Spleen (tissue), 11 donors: ENCODE measurements around the gene REX1BD. TPM values are rescaled to one million over a fixed set of nuclear protein-coding genes. Genes with fewer than 3 reads are reported as not detected.
A peak's percentile ranks its signal among the peaks of the same experiment; 100 is the strongest.

Experiments used
- DNase-seq: peaks from one replicate; pipeline ENCODE4 v3.0.0-alpha.2; 2020
- H3K27ac ChIP-seq, 8 donors: fragments of 200-600 bp; sonication (generic) in 7 of 8; 1 replicate in 4 of 8; 2 replicates in 4 of 8; pipeline versions ENCODE4 v1.5.0 to v1.8.0; 2016 to 2021; ENCODE audit warnings: inconsistent platforms in 4 of 8, mild to moderate bottlenecking in 4 of 8, moderate library complexity in 1 of 8
- H3K27me3 ChIP-seq, 7 donors: fragments of 200-600 bp; sonication (generic) in 6 of 7; replicated peaks in 1 of 7; 1 replicate in 4 of 7; 2 replicates in 3 of 7; pipeline versions ENCODE4 v1.5.0 to v1.8.0; 2016 to 2021; ENCODE audit warnings: inconsistent platforms in 3 of 7, mild to moderate bottlenecking in 1 of 7
- H3K36me3 ChIP-seq, 6 donors: fragments of 200-600 bp; sonication (generic) in 5 of 6; 1 replicate in 4 of 6; 2 replicates in 2 of 6; pipeline versions ENCODE4 v1.5.0 to v1.8.0; 2016 to 2021; ENCODE audit warnings: inconsistent platforms in 2 of 6
- H3K4me1 ChIP-seq, 6 donors: fragments of 200-600 bp; sonication (generic) in 5 of 6; 1 replicate in 3 of 6; 2 replicates in 3 of 6; pipeline versions ENCODE4 v1.5.0 to v1.8.0; 2016 to 2021; ENCODE audit warnings: inconsistent platforms in 3 of 6
- H3K4me3 ChIP-seq, 8 donors: fragments of 200-600 bp; sonication (generic) in 7 of 8; 1 replicate in 4 of 8; 2 replicates in 4 of 8; pipeline versions ENCODE4 v1.5.0 to v1.8.0; 2016 to 2021; ENCODE audit warnings: inconsistent platforms in 4 of 8, mild to moderate bottlenecking in 4 of 8, moderate library complexity in 2 of 8
- H3K9me3 ChIP-seq, 8 donors: fragments of 200-600 bp; sonication (generic) in 7 of 8; 1 replicate in 4 of 8; 2 replicates in 4 of 8; pipeline versions ENCODE4 v1.5.0 to v1.8.0; 2016 to 2021; ENCODE audit warnings: inconsistent platforms in 4 of 8
- POLR2A ChIP-seq, 3 donors: fragments of 450-650 bp; IDR thresholded peaks; one replicate each; pipeline ENCODE4 v1.5.1; 2017; ENCODE audit warnings: antibody characterized with exemption in 3 of 3, mild to moderate bottlenecking in 1 of 3
- POLR2AphosphoS5 ChIP-seq, 3 donors: sonication (generic); formaldehyde crosslinking; IDR thresholded peaks; one replicate each; pipeline ENCODE4 v1.5.1; 2017; ENCODE audit warnings: antibody characterized with exemption in 3 of 3
- WGBS, 5 donors: extraction: QIAGEN DNeasy Blood & Tissue Kit in 3 of 5; methylation state at CpG; one replicate each; pipeline versions ENCODE4 v1.1.5 to v1.1.7; 2013 to 2018; 5-methylcytosine and 5-hydroxymethylcytosine counted together
- intact Hi-C: fragments of 100-400 bp; cut with DNase I; formaldehyde crosslinking; loops from one replicate; pipeline ENCODE4 v1.15.0; 2023; ENCODE audit warnings: low total_unique reads
- polyA plus RNA-seq, 3 donors: library from polyadenylated mRNA; stranded (reverse); fragments of 200-250 nt; gene quantifications; one replicate each; pipeline ENCODE4 v1.2.1, GENCODE V29; 2013
- total RNA-seq, 7 donors: library from RNA; depleted of rRNA in 3 of 7; stranded (reverse); fragments of >200 nt in 3 of 7; fragmentation: NEBNext Ultra II Directional in 4 of 7; extraction: Animal tissue kit (Norgen Biotek cat#: 25700) in 4 of 7; gene quantifications; one replicate each; pipeline versions ENCODE4 v1.1.0 to v1.2.1, GENCODE V29; 2016 to 2021
- TF ChIP-seq, protein P1 (sequence below), 11 experiments: fragments of 200-600 bp in 7 of 11; fragments of 450-650 bp in 4 of 11; sonication (generic) in 4 of 11; IDR thresholded peaks in 8 of 11; conservative IDR thresholded peaks in 3 of 11; 1 replicate in 7 of 11; 2 replicates in 4 of 11; pipeline versions ENCODE4 v1.4.0 to v1.8.0; 2016 to 2021; ENCODE audit warnings: antibody characterized with exemption in 11 of 11, inconsistent platforms in 4 of 11, mild to moderate bottlenecking in 1 of 11
- donor health status: healthy with polysubstance abuse.
- donor health status: DM: no; HTN: no; CAD: no; lungs with moderate emphysema.
- donor health status: DM: no; HTN: no; CAD: no.
- donor health status: Bipolar disorder and iron deficiency.
- donor health status: healthy.
- donor health status: DM: no; HTN: no; CAD: no.
- donor health status: DM: yes; HTN: yes; CAD: no.

REX1BD gene
- total and polyA plus RNA-seq, 10 donors, result 65.4 to 182 (median 86.3) TPM

DNA sequence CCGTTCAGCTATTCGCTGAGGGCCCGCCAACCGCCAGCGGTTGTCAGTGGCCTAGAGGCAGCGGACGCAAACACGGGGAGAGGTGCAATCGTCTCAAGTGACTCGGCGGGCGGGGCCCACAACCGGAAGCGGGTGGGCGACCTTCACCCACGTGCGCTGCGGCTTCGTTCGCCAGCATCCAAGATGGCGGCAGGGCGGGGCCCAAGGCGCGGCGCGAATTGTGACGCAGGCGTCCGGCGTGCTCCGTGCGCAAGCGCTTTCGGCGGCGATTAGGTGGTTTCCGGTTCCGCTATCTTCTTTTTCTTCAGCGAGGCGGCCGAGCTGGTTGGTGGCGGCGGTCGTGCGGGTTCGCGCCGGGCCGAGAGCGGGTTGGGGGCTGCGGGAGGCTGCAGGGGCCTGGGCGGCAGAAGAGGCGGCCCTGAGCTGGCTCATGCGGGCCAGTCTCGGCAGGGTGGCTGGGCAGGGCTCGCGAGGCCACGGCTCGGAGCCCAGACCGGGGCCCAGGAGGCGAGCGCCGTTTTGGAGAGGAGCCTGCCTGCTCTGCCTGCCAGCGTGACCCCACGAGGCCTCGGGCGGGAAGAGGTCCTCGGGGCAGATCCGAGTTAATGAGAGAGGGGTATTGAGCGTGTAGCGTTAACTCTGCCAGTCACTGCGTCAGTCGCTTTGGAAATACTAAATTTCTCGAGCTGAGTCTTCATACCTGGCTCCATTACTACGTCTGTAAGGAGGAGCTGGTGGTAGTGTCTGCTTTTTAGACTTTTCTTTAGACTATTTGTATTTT, 16.8 kb upstream of the REX1BD start, which contains the start of gene UBA52:
TSS of gene UBA52 (plus strand) at position 294 of the 781 bp plus-strand sequence. CDS start 1,444 bp downstream, outside the sequence.
- intact Hi-C loops, result loop anchor here (10.0 kb wide), 1 partner anchor 107 kb away; no protein-coding TSS in a partner anchor

DNA sequence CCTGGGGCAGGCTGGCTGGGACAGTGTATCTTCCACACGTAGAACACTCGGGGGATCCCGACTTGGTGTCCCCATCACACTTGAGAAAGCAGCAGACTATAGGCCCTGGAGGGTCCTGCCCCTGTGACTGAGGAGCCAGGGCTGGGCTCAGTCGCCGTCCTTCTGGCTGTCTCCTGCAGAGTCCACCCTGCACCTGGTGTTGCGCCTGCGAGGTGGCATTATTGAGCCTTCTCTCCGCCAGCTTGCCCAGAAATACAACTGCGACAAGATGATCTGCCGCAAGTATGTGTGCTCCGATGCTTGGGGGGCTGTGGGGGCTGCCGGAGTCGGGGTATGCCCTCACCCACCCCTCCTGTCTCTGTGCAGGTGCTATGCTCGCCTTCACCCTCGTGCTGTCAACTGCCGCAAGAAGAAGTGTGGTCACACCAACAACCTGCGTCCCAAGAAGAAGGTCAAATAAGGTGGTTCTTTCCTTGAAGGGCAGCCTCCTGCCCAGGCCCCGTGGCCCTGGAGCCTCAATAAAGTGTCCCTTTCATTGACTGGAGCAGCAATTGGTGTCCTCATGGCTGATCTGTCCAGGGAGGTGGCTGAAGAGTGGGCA, 13.8 kb upstream of the REX1BD start:
- intact Hi-C loops, result loop anchor here (10.0 kb wide), 1 partner anchor 110 kb away; no protein-coding TSS in a partner anchor
- no peak for DNase-seq

More for the DNA sequence above, 16.8 kb upstream of the REX1BD start, which contains the start of gene UBA52:
- TF ChIP-seq, protein P1, sequence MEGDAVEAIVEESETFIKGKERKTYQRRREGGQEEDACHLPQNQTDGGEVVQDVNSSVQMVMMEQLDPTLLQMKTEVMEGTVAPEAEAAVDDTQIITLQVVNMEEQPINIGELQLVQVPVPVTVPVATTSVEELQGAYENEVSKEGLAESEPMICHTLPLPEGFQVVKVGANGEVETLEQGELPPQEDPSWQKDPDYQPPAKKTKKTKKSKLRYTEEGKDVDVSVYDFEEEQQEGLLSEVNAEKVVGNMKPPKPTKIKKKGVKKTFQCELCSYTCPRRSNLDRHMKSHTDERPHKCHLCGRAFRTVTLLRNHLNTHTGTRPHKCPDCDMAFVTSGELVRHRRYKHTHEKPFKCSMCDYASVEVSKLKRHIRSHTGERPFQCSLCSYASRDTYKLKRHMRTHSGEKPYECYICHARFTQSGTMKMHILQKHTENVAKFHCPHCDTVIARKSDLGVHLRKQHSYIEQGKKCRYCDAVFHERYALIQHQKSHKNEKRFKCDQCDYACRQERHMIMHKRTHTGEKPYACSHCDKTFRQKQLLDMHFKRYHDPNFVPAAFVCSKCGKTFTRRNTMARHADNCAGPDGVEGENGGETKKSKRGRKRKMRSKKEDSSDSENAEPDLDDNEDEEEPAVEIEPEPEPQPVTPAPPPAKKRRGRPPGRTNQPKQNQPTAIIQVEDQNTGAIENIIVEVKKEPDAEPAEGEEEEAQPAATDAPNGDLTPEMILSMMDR (IDR thresholded peaks at IDR 0.05 in 8 of 11, conservative IDR thresholded peaks at IDR 0.05 in 3 of 11), result peak in 3 of 11 experiments; percentile 31 to 36 (median 32)
- TF ChIP-seq POLR2A (IDR thresholded peaks at IDR 0.05) (peak in 1 of 3 donors; percentile 61), POLR2AphosphoS5 (IDR thresholded peaks at IDR 0.05) (peak; percentile 95 to 99 (median 97))
- WGBS, 5 donors, result 0 to 1% (median 0%) methylated on average over 30 to 75 of the region's 75 CpGs
- Histone ChIP-seq H3K4me1 (peaks cover 9 to 40% (median 25%) of the 10 kb centered on the region in 6 donors), H3K27ac (peak within 1 kb of the TSS; percentile 88 to 98 (median 95)), H3K9me3 (no peaks in the 10 kb centered on the region), H3K27me3 (no peaks in the 10 kb centered on the region), H3K36me3 (peaks cover 4 to 73% (median 65%) of the 10 kb centered on the region in 6 donors), H3K4me3 (peak within 1 kb of the TSS; percentile 67 to 98 (median 90))
- DNase-seq, result peak; percentile 99

DNA sequence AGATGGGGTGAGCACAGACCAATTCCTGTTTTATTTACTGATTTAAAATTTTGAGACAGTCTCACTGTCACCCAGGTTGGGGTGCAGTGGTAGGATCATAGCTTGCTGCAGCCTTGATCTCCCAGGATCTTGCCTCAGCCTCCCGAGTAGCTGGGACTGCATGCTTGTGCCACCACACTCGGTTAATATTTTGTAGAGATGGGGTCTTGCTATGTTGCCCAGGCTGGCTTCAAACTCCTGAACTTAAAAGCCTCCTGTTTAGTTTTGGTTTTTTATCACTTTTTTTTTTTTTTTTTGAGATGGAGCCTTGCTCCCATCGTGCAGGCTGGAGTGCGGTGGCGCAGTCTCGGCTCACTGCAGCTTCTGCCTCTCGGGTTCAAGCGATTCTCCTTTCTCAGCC, 12.2 kb upstream of the REX1BD start:
- peaks cover 0 to 62% (median 50%) of the 10 kb centered on the region in 6 donors for H3K36me3 ChIP-seq
- intact Hi-C loops, result loop anchor here (10.0 kb wide), 1 partner anchor 112 kb away; no protein-coding TSS in a partner anchor
- TF ChIP-seq POLR2AphosphoS5 (IDR thresholded peaks at IDR 0.05), result no peak

More for the DNA sequence above, 13.8 kb upstream of the REX1BD start:
- Histone ChIP-seq H3K27me3 (no peaks in the 10 kb centered on the region), H3K27ac (no peak overlapping the region), H3K9me3 (no peaks in the 10 kb centered on the region), H3K4me3 (no peak overlapping the region), H3K4me1 (peaks cover 9 to 40% (median 25%) of the 10 kb centered on the region in 6 donors), H3K36me3 (peaks cover 0 to 62% (median 51%) of the 10 kb centered on the region in 6 donors)
- 94 to 97% (median 96%) methylated on average over 12 to 18 of the region's 18 CpGs for WGBS, 5 donors
- TF ChIP-seq POLR2A (IDR thresholded peaks at IDR 0.05) (no peak), POLR2AphosphoS5 (IDR thresholded peaks at IDR 0.05) (no peak)
- TF ChIP-seq, protein P1 (IDR thresholded peaks at IDR 0.05 in 8 of 11, conservative IDR thresholded peaks at IDR 0.05 in 3 of 11), result no peak

DNA sequence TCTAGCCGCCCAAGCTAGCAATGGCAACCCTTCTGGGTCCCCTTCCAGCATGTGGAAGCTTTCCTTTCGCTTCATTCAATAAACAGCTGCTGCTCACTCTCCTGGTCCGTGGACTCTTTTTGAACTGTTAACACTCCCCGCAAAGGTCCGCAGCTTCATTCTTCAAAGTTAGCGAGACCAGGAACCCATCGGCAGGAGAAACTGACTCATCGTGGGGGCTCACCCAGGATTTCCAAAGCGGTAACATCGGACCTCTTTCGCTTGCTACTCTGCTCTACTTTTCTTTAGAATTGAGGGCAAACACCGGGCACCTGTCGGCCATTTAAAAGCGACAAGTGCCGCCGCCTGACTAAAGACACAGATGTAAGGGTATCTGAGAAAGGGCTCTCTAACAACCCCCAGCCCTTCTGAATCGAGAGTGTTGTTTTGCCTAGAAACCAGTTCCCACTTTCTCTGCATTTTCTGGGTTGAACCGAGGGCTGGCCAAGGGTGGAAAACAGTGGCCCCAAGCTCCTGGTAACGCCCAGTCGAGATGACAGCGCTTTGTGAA, 11.2 kb upstream of the REX1BD start:
- Histone ChIP-seq H3K27me3 (no peaks in the 10 kb centered on the region), H3K9me3 (no peaks in the 10 kb centered on the region), H3K4me3 (no peak overlapping the region), H3K36me3 (peaks cover 0 to 62% (median 50%) of the 10 kb centered on the region in 6 donors), H3K27ac (no peak overlapping the region), H3K4me1 (peaks cover 8 to 25% (median 16%) of the 10 kb centered on the region in 6 donors)
- TF ChIP-seq POLR2AphosphoS5 (IDR thresholded peaks at IDR 0.05), result no peak
- TF ChIP-seq, protein P1 (IDR thresholded peaks at IDR 0.05 in 8 of 11, conservative IDR thresholded peaks at IDR 0.05 in 3 of 11), result no peak
- no peak for TF ChIP-seq POLR2A (IDR thresholded peaks at IDR 0.05)
- intact Hi-C loops, result loop anchor here (10.0 kb wide), 1 partner anchor 113 kb away; no protein-coding TSS in a partner anchor
- WGBS, 5 donors, result 90 to 92% (median 91%) methylated on average over 21 of the region's 21 CpGs
- DNase-seq, result no peak

More for the DNA sequence above, 12.2 kb upstream of the REX1BD start:
- Histone ChIP-seq H3K27me3 (no peaks in the 10 kb centered on the region), H3K4me3 (no peak overlapping the region), H3K9me3 (no peaks in the 10 kb centered on the region), H3K27ac (no peak overlapping the region), H3K4me1 (peaks cover 9 to 32% (median 21%) of the 10 kb centered on the region in 6 donors)
- 82 to 95% (median 90%) methylated on average over 7 to 8 of the region's 8 CpGs for WGBS, 5 donors
- DNase-seq, result no peak
